NCI-H510A treated with DMSO at 0.1 percent for 48 hours (cell line): Measurements from ENCODE around the gene CALML4.

ENCODE experiments used
- DNase-seq: peaks from one replicate; lab custom pipeline; 2025; lab: John Stamatoyannopoulos, UW

The CALML4 gene

DNA sequence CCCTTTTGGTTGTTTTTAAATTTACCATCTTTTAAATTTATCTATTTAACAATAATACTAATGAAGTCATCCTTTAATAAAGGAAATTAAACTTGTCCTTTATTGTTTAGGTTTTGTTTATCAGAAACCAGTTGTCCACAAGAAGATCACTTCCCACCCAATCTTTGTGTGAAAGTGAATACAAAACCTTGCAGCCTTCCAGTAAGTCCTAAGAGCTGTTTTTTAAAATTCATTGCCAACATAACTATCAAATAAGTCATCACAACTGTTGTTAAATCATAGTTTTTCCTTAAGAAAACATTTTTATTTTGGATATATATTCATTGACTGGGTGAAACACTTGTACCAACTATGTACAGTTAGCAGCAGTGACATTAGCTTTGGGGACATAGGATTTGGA, 59.4 kb downstream of the CALML4 start:
- no peak for DNase-seq

- DNase-seq = no peak
Measured at GRCh38 chr15:68143785-68144184, 61.3 kb downstream of the CALML4 start.

- no peak for DNase-seq
Measured at GRCh38 chr15:68143129-68143528, 62.0 kb downstream of the CALML4 start.
